HEK293 (cell line): ENCODE results near the gene NOX4.

Source experiments
- PRDM4 ChIP-seq: fragments of 450-650 bp; formaldehyde crosslinking; IDR thresholded peaks from 2 replicates; pipeline ENCODE4 v1.5.1; 2017; ENCODE audit warnings: missing biosample characterization, missing genetic modification characterization
- TCF7L2 ChIP-seq: IDR thresholded peaks from 2 replicates; pipeline ENCODE4 v1.6.1; 2011; ENCODE audit warnings: low read depth, mild to moderate bottlenecking, inconsistent platforms, low read length, moderate library complexity, borderline replicate concordance
- YY1 ChIP-seq: fragments of 450-650 bp; formaldehyde crosslinking; IDR thresholded peaks from 2 replicates; pipeline ENCODE4 v1.5.1; 2018; ENCODE audit warnings: missing biosample characterization, missing genetic modification characterization
- TF ChIP-seq, protein P1 (sequence below): fragments of 450-650 bp; formaldehyde crosslinking; IDR thresholded peaks from 2 replicates; pipeline ENCODE4 v1.5.1; 2016; ENCODE audit warnings: missing biosample characterization, missing genetic modification characterization
- TF ChIP-seq, protein P2 (sequence below): fragments of 450-650 bp; formaldehyde crosslinking; optimal IDR thresholded peaks from 2 replicates; pipeline ENCODE3; 2016; ENCODE audit warnings: missing biosample characterization, mild to moderate bottlenecking, missing genetic modification characterization

DNA sequence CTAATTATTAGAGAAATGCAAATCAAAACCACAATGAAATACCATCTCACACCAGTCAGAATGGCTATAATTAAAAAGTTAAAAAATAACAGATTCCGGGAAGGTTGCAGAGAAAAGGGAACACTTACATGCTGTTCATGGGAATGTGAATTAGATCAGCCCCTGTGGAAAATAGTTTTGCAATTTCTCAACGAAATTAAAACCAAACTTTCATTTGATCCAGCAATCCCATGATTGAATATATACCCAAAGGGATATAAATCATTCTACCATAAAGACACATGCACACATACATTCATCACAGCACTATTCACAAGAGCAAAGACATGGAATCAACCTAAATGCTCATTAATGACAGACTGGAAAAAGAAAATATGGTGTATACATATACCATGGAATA is 32.5 kb downstream of the NOX4 start:
- TF ChIP-seq TCF7L2 (no peak), PRDM4 (tag by site-specific recombination) (no peak), YY1 (no peak)
- TF ChIP-seq, protein P1, sequence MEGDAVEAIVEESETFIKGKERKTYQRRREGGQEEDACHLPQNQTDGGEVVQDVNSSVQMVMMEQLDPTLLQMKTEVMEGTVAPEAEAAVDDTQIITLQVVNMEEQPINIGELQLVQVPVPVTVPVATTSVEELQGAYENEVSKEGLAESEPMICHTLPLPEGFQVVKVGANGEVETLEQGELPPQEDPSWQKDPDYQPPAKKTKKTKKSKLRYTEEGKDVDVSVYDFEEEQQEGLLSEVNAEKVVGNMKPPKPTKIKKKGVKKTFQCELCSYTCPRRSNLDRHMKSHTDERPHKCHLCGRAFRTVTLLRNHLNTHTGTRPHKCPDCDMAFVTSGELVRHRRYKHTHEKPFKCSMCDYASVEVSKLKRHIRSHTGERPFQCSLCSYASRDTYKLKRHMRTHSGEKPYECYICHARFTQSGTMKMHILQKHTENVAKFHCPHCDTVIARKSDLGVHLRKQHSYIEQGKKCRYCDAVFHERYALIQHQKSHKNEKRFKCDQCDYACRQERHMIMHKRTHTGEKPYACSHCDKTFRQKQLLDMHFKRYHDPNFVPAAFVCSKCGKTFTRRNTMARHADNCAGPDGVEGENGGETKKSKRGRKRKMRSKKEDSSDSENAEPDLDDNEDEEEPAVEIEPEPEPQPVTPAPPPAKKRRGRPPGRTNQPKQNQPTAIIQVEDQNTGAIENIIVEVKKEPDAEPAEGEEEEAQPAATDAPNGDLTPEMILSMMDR (tag by site-specific recombination), result no peak
- TF ChIP-seq, protein P2, sequence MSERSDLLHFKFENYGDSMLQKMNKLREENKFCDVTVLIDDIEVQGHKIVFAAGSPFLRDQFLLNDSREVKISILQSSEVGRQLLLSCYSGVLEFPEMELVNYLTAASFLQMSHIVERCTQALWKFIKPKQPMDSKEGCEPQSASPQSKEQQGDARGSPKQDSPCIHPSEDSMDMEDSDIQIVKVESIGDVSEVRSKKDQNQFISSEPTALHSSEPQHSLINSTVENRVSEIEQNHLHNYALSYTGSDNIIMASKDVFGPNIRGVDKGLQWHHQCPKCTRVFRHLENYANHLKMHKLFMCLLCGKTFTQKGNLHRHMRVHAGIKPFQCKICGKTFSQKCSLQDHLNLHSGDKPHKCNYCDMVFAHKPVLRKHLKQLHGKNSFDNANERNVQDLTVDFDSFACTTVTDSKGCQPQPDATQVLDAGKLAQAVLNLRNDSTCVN (tag by site-specific recombination), result no peak
